ENCODE data around the gene HPSE2.

HPSE2 gene

DNA sequence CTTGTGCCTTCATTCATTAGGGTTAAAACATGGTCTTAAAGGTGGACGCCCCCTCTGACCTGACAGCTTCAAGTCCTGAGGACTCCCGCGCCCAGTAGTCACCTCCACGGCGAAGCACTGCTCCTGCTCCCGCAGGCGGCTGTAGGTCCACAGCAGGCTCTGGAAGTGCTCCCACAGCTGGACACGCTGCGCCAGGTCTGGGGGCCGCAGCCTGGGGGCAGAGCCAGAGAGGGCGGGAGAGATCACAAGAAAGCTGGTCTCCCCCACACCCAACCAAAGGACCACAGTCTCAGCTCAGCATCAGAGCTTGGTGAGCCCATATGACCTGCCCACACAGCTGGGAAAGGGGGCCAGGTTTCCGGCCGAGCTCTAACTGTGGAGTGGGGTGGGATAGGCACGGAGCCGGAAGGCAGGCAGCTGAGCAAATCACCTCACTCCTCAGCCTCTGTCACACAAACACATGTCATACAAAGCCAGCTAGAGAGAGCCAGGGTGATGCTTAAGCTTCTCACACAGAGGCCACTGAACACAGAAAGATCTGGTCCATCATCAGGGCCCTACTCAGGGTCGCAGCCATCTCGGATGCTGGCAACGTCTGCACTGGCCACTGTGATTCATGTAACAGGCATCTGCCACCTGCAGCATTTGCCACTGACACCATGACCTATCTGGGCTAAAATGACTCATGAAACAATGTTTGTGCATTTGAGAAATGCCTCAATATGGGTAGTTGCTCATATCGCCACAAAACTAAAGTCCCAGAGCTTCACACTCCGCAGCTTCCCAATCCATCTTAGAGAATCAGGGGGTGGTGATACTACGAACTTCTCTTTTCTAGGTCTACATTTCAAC is 801.5 kb downstream of the HPSE2 start:
- no peak for DNase-seq (ENCODE audit: low read depth in 2 of 2)

DNA sequence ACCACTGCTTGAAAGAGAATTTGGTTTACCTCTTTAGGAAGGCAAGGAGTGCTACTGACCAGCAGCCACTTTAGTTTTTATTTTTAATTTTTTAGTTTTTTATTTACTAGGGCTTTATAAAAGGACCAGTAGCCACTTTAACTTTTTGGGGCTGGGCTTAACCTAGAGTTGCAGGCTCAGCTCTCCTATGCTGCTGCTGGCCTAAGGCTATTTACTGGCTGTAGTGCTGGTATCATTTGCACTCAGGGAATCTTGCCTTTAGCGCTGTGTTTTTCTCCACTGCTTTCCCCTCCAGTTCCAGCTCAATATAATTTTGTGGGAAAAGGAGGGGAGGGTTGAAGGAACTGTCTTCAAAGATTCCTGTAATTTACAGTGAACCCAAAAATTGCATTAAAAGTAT is 802.3 kb downstream of the HPSE2 start:
- DNase-seq (ENCODE audit: low read depth in 2 of 2) = no peak

DNA sequence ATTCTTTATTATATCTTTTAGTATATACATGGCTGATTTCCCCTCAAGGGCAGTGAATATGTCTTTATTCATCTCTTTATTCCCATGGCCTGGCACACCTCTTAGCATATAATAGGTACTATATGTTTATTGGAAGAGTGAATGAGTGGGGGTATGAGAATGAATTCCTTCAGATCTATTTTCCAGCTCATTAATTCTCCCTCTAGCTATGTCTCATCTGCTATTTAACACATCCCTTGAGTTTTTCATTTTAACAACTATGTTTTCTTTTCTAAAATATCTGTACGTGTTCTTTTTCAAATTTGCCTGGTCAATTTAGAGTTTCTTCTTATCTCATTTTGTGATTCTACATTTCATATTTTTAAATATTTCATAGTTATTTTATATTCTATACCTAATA is 803.3 kb downstream of the HPSE2 start:
- no peak for DNase-seq (ENCODE audit: low read depth in 2 of 2)

DNA sequence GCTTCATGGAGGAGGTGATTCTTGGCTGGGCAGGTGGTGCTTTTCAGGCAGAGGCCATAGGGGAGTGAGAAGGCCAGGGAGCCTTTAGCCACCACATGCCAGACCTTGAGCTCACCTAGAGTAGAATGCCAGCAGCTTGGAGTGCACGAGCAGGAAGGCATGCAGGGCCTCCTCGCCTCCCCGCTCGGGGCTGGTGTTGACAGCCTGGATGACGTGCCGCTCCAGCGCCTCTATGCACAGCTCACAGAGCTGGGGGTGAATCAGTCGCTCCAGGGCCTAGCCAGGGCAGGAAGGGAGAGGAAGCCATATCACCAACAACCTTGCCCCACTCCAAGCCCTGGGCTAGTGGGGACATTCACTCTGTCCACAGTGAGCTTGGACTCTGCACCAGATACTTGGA is 804.6 kb downstream of the HPSE2 start:
- DNase-seq (ENCODE audit: low read depth in 2 of 2) = no peak

DNA sequence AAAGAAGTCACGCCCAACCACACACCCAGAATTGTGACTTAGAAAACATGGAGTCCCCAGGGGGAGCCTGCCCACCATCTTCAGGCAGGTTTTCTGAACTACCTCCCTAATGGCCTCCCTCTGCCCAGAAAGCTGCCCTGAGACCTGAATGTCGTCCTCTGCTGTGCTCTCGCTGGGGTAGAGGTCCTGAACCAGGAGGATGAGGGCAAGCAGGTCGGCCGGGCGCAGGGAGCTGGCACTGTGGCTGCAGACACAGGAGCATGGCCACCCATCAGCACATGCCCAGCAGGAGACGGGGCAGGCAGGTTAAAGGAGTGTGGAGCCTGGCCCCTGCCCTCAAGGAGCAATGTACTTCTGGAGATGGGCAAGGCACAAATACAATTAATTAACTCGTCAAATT is 805.2 kb downstream of the HPSE2 start:
- DNase-seq (ENCODE audit: low read depth in 2 of 2) = no peak

DNA sequence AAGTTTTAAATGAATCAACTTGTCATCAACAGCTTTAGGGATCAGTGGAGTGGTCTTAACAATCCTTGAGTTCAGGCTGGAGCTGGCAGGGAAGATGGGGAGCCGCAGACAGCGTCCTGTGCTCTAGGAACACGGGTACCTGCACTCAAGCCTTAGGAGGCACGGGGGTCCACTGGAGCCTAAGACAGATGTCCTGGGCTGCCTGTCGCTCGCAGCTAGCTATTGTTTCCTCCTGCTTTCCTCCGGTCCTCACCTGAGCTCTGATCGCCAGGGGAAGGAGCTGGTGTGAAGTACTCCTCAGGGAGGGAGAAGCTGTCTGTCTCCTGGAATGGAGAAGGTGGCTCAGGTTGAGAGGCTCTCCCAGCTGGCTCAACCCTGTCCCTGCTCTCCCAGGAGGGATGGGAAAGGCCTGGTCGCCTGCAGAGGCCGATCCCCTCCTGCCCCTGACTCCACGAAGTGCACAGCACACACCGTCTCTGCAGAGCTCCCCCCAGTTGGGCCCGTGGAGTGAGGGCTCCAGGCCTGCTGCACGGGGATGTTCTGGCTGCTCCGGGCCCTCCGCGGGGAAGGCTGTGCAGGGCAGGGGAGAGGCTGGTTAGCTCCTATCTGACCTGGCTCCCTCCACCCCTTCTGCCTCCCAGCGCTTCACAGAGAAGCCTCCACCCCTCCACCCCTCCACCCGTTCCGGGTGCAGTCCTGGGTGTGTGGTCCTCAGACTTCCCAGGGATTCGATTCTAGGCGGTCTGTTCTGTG is 806.2 kb downstream of the HPSE2 start:
- DNase-seq (ENCODE audit: low read depth in 2 of 2) = no peak

DNA sequence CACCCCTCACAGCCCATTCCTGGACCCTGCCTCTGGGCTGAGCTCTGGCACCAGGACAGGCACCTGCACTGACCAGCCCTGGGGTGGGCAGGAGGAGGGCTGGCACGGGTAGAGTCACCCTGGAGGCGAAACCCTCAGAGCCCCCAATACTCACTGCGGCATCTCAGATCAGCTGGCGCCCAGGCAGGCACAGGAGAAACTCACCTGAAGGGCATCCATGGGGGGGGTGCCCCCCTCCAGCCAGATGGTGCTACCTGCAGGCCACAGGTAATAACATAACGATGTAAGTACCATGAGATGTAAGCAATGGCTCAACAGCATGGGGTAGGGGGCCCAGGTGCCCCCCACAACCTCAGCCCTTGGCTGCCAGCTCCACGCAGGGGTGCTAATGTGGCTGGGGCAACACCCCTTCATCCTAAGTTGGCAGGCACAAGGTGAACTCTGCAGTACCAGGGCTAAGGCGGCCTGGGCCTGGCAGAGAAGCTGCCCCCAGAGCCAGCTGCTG is 808.6 kb downstream of the HPSE2 start:
- no peak for DNase-seq (ENCODE audit: low read depth in 2 of 2)

DNA sequence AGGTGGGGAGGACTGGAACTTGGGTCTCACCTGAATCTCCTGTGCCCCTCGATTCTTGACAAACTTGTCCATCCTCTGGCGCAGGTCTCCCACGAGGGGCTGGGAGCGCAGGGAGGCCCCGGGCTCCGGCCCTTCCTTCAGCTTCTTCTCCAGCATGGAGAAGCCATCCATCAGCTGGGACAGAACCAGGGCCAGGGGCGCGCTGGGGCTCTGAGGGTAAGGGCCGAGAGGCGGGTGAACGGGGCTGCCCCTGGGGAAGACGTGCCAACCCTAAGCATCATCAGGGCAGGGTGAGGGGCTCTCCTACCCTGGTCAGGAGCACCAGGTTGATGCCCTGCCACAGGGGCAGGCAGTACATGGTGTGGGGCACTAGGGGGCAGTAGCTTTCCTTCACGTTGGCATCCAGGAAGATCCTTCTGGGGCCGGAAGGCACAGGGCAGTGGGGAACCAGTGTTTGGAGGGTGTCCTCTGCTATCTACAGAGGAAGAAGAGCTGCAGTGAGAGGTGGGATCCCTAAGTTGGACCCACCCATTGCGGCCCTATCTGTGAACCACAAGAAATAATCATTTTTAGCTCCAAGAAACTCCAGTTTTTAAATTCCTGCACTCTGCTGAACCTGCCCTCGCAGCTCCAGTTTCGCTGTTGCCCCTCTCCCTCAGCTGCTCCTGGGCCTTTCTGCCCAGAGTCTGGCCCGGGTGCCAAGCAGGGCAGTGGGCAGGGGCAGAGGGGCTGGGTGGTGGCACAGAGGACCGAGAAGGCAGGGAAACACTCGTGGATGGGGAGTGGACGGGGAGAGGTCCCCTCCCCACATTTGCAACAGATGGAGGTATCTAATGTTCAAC is 809.9 kb downstream of the HPSE2 start:
- no peak for DNase-seq (ENCODE audit: low read depth in 2 of 2)

DNA sequence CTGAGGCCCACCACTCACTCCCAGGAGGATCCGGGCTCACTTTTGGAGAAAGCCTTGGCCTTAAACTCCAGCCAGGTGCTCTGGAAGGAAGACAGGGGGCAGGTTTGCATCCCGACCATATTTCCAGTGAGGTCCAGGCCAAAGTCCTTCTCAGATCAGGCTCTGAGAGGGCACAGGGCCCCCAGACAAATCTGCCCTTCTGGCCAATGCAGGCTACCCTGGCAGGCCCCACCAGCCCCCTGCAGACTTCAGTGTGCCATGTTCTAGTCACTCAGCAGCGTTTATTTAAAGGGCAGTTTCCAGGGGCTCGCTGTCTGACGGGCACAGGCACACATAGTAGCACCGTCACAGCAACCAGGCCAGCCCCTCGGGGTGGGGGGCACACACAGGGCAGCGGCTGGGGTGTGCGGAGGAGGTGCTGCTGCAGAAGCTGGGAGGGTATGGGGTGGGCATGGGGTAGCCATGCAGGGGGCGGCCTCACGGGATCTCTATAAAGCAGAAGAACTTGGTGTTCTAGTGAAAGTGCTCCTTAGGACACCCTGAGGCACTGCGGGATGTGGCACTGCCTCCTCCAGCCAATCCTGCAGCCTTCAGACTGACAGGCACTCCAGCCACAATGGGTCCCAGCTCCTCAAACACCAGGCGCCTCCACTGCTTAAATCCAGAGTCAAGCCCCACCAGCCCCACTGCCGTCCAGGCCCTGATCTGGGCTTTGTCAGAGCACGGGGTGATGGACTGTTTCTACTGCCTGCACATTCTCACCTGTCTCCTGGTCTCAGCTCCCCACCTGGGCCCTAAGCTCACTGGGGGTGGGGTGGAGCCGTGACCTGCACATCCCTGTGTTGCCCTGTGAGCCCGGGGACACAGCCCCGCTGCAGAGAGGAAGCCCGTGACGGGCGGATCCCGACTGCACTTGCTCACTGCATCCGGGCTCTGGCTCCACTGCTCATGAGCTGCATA is 811.1 kb downstream of the HPSE2 start:
- no peak for DNase-seq (ENCODE audit: low read depth in 2 of 2)

DNA sequence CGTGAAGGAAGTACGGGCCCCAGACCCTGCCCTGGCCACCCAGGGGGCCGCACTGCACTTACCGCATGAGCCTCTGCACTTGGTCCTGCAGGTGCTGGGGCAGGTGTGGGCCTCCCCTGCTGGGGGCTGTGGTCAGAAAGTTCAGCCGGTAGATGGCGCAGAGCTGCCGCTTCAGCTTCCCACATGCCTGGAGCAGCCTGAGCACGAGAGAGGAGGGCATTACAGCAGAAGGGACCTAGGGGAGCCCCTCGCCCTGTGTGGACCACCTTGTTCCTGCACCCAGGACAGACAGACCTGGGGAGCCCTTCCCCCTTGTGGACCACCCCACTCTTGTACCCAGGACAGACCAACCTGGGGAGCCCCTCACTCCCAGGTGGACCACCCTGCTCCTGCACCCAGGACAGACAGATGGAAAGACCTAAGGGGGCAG is 811.9 kb downstream of the HPSE2 start:
- no peak for DNase-seq (ENCODE audit: low read depth in 2 of 2)

DNA sequence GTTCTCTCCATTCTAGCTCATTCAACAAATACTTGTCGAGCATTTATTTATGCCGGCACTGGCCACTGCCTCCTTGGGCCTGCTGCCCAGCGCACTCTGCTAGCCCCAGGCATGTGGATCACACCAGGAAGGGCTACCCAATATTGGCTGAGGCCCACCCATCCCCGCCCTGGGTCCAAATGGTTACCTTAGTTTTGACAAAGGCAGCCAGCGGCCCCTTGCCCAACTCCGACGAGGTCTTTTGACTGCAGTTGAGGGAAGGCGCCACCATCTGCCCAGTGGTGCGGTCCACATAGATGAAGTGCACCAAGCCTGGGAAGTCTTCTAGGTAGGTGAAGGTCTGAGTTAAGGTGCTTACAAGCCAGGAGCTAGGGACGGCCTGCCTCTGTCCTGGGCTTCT is 813.5 kb downstream of the HPSE2 start:
- DNase-seq (ENCODE audit: low read depth in 2 of 2) = no peak

DNA sequence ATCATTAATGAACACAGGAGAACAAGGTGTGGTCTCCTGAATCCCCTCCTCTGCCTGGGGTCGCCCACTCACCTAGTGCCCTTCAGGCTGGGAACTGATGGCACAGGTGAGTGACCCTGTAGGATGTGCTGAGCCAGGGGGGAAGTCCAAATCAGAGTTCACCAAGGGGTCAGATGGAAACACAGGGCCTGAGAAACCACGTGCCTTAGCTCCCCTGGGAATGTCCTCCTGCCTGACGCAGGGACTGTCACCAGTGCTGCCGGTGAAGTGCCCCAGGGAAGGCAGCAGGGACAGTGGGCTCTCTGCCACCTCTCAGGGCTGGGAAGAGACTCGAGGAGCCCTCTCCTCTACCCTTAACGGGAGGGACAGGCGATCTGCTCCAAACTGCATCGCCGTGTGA is 814.9 kb downstream of the HPSE2 start:
- DNase-seq (ENCODE audit: low read depth in 2 of 2) = no peak

DNA sequence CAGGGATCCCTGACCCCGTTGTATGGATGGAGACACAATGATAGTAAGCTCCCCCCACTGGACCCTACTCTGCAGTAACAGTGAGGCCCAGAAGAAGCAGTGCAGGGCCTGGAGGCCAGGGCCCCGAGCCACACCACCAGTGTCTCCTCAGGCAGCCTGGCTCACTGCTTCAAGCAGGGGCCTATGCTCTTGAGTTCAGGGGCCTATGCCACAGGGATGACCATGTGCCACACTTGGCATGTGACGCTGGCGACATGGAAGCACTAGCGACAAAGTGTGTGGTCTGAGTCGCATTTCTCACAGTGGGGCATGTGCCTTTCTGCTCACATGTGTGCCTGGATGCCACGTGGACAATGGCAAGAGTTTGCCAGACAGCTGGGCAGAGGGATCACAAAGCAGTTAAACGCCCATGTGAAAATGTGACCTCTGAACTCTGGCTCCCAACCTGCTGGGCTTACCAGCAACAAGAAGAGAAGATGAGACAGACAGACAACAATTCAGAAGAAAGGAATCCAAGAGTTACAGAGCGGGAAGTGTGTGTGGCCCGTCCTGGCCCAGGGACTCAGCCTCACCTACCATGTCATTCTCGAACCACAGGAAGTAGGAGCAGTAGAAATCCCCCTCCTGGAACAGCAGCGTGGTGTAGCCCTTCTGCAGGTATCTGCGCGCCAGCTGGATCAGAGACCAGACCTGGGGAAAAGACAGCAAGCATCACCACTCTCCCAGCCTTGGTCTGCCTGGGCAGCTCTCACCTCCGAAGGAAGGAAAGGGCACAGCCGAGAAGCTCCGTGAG is 816.0 kb downstream of the HPSE2 start:
- no peak for DNase-seq (ENCODE audit: low read depth in 2 of 2)

DNA sequence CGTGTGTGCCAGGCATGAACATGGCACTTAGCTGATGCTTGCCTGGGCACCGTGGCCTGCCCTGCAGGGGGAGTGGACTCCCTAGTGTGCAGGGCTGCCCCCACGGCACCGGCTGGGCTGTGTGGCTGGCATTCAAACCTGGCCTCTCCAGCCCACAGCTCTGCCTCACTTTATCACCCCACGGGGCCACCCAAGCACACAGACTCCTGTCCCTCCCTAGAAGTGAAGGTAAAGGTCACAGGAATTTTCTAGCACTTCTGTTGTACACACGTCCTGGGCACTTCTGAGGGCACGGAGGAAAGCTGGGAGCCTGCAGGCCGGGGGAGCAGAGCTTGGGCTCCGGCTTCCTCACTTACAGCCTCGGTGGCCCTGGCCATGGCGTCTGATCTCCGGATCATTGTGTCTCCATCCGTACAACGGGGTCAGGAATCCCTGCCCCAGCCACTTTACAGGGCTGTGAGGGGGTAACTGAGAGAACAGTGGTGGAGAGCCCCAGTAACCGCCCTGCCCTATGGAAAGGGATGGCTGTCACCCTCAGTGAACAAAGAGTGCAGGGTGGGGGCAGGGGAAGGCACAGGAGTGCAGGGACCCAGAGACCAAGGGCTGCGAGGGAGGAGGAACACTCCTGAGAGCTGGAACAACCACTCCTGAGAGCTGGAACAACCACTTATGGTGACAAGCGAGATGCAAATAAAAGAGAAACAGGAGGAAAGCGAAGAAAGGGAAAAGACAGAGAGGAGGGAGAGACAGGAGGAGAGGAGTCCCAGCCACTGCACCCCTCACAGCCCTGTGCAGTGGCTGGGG is 816.8 kb downstream of the HPSE2 start:
- no peak for DNase-seq (ENCODE audit: low read depth in 2 of 2)

DNA sequence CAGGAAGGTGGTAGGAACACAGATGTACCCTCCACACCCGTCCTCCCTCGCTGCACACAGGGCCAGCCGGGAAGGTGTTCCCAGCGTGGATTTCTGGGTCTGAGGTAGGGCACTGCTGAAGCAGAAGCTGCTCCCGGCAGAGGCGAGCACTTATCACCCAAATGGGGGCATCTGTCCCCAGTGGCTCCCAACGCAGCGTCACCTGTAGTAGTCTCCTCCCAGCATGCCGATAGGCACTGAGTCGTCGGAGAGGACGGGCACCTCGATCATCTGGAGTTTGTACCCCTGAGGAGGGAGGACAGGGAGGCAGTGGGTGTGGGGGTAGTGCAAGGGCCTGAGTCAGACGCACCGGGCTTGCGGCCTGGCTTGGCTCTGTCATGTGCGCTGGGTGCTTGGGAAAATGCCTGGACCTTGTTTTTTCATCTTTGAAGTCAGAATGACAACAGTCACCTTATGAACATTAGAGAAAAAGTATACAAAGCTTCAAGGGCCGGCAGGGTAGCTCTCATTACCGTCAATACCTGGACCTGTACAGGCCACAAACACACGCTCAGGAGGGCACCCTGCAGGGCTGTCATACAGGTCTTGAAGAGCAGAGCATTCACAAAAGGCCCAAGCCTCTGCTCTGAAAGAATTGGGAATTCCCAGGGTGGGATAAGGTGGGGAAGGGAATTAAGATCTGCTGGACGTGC is 817.5 kb downstream of the HPSE2 start:
- DNase-seq (ENCODE audit: low read depth in 2 of 2) = no peak

DNA sequence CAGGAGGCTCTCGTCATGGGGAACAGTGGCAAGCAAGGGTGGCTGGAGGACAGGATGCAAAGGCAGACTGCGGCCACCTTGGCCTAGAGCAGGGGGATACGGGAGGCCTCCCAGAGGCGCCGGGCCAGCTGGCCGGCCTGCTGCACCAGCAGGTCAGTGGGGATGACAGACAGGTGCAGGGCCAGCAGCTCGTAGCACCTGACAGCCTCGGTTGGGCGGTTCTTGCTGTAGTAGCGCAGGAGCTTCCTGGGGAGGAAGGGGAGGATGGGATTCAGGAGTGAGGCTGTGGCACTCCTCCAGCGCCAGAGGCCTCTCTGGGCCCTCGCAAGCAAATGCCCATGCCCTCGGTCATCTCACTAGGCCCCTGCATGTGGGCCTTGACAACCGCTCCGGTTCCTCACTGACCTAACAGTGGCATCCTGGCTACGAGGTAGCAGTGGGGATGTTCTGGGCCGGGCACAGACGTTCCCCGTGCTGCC is 818.1 kb downstream of the HPSE2 start:
- DNase-seq (ENCODE audit: low read depth in 2 of 2) = no peak

DNA sequence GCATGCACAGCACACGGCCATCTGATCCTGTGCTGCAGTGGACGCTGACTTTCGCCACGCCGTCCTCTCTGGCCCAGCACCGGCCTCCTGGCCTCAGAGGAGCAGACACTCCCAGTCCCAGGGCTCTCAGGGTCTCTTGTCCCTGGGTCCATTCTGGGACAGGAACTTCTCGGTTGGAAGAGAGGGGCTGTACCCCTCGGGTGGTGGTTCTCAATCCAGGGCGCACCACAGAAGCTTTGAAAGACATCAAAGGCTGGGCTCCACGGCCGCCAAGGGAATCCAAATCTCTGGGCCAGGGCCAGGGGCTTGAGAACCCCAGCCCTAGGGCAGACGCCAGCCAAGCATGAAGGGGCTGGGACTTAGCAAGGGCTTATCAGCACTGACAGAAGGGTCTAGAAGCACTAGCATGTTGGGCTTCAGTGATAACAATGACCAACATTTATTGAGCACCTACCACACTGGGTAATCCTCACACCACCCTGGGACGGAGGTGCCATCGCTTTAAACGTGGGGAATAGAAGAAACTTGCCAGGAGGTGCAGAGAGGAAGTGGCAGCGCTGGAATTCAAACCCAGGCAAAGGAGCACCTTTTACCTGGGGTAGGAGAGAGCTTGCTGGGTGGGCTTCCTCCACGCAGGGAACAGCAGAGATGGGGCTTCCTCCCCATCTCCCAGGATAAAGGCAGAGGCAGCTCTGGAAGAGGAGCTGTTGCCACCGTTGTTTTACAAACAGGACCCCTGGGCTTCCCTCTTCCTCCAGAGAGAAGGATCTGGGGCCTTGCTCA is 818.9 kb downstream of the HPSE2 start:
- DNase-seq (ENCODE audit: low read depth in 2 of 2) = no peak

DNA sequence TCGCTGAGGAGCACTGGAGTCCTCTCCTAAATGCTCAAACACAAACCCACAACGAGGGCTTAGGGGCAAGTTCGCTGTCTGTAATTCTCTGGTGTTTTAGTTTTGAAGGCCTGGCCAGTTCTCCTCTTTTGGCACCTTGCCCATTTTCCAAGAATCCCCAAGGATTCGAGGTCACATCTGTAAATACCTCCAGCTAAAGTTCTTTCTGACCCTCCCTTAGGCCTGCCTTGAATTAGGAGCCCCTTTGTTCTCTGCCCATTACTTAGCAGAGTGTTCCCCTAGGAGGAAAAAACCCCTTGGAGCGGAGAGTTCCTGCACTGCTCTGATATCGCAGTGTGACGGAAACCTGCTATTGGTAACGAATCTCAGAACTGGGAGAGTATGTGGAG is 819.9 kb downstream of the HPSE2 start:
- DNase-seq (ENCODE audit: low read depth in 2 of 2) = peak; percentile 23 to 34

Data from fibroblast of skin of left quadriceps (primary cell).